Measurements from ENCODE around the gene XCR1. TPM values are rescaled to one million over a fixed set of nuclear protein-coding genes. Genes with fewer than 3 reads are reported as not detected.
"Not testable (repeated sequence)": the region's sequence is repeated elsewhere in the genome, so short reads cannot be mapped to it uniquely, and the experiment has no call there.

XCR1 gene
- total RNA-seq, 1 donor from 2014 or later, result not detected

- Mint-ChIP-seq H3K9me3 (ENCODE audit: unreplicated experiment) (no peaks in the 10 kb centered on the region), H3K27me3 (ENCODE audit: unreplicated experiment) (peaks cover 42% of the 10 kb centered on the region), H3K36me3 (ENCODE audit: unreplicated experiment) (no peaks in the 10 kb centered on the region), H3K4me3 (ENCODE audit: unreplicated experiment) (no peak overlapping the region), H3K27ac (ENCODE audit: unreplicated experiment) (no peak overlapping the region), H3K4me1 (ENCODE audit: unreplicated experiment) (no peaks in the 10 kb centered on the region)
- TF ChIP-seq, protein P1, sequence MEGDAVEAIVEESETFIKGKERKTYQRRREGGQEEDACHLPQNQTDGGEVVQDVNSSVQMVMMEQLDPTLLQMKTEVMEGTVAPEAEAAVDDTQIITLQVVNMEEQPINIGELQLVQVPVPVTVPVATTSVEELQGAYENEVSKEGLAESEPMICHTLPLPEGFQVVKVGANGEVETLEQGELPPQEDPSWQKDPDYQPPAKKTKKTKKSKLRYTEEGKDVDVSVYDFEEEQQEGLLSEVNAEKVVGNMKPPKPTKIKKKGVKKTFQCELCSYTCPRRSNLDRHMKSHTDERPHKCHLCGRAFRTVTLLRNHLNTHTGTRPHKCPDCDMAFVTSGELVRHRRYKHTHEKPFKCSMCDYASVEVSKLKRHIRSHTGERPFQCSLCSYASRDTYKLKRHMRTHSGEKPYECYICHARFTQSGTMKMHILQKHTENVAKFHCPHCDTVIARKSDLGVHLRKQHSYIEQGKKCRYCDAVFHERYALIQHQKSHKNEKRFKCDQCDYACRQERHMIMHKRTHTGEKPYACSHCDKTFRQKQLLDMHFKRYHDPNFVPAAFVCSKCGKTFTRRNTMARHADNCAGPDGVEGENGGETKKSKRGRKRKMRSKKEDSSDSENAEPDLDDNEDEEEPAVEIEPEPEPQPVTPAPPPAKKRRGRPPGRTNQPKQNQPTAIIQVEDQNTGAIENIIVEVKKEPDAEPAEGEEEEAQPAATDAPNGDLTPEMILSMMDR (IDR thresholded peaks at IDR 0.05), result no peak
- no peak for DNase-seq (ENCODE audit: extremely low spot score, unreplicated experiment)
Observed at GRCh38 chr3:46049093-46049492, 21.8 kb upstream of the XCR1 start.

GRCh38 chr3:46046231-46046630 lies 18.9 kb upstream of the XCR1 start:
- not testable (repeated sequence) for H3K4me3 Mint-ChIP-seq (ENCODE audit: unreplicated experiment); H3K27ac Mint-ChIP-seq (ENCODE audit: unreplicated experiment); DNase-seq (ENCODE audit: extremely low spot score, unreplicated experiment); H3K9me3 Mint-ChIP-seq (ENCODE audit: unreplicated experiment); H3K36me3 Mint-ChIP-seq (ENCODE audit: unreplicated experiment); H3K4me1 Mint-ChIP-seq (ENCODE audit: unreplicated experiment)
- peaks cover 45% of the 10 kb centered on the region for H3K27me3 Mint-ChIP-seq (ENCODE audit: unreplicated experiment)

DNA sequence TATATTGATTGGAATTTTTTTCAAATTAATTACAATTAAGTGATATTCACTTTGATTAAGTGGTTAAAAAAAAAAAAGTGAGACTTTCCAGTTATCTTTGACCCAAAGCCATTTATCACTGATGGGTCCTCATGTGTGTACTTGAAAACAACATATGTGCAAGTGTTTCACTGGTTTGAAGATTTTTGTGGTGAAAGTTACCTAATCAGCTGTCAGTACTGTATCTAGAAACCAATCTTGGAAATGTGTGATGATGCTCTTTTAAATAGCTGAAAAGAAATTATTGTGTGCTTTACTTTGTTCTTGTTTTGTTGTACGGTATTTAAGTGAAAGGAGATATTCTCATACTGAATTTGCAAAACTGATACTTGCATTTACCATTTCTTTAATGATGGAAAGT lies 11.6 kb upstream of the XCR1 start:
- no peak overlapping the region for H3K27ac Mint-ChIP-seq (ENCODE audit: unreplicated experiment)
- no peaks in the 10 kb centered on the region for H3K4me1 Mint-ChIP-seq (ENCODE audit: unreplicated experiment)
- H3K36me3 Mint-ChIP-seq (ENCODE audit: unreplicated experiment), result no peaks in the 10 kb centered on the region
- TF ChIP-seq, protein P1 (IDR thresholded peaks at IDR 0.05), result no peak
- peaks cover 51% of the 10 kb centered on the region for H3K27me3 Mint-ChIP-seq (ENCODE audit: unreplicated experiment)
- no peaks in the 10 kb centered on the region for H3K9me3 Mint-ChIP-seq (ENCODE audit: unreplicated experiment)
- no peak for DNase-seq (ENCODE audit: extremely low spot score, unreplicated experiment)
- H3K4me3 Mint-ChIP-seq (ENCODE audit: unreplicated experiment), result no peak overlapping the region

DNA sequence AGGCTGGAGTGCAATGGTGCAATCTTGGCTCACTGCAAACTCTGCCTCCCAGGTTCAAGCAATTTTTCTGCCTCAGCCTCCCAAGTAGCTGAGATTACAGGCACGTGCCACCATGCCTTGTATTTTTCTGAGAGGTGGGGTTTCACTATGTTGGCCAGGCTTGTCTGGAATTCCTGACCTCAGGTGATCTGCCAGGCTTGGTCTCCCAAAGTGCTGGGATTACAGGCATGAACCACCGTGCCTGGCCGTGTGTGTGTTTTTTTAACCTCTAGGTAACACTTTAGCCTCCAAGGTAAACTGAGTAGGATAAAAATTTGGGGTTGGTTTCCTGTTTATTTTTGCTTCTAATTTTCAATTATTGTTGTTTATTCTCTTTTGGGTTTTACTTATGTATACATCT lies 10.8 kb upstream of the XCR1 start:
- H3K27ac Mint-ChIP-seq (ENCODE audit: unreplicated experiment); H3K4me3 Mint-ChIP-seq (ENCODE audit: unreplicated experiment); H3K9me3 Mint-ChIP-seq (ENCODE audit: unreplicated experiment); H3K36me3 Mint-ChIP-seq (ENCODE audit: unreplicated experiment); H3K4me1 Mint-ChIP-seq (ENCODE audit: unreplicated experiment); DNase-seq (ENCODE audit: extremely low spot score, unreplicated experiment): not testable (repeated sequence)
- peaks cover 55% of the 10 kb centered on the region for H3K27me3 Mint-ChIP-seq (ENCODE audit: unreplicated experiment)

DNA sequence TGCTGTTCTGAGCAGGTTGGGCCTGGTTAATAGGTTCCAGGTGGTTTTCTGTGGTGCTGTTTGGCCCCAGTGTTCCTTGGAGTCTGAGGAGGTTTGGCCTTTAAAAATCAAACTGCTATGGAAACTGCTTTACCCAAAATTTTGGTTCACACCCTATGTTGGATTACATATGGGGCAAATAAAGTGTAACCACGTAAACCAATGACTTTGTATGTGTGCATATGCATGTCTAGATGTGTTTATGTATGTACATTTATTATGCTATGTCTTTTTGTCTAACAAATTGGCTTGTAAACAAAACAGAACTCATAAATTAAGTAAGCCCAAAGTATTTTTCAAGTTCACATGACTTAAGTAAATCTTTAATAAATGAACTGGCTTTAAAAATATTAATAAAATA lies 8.9 kb upstream of the XCR1 start:
- H3K4me3 Mint-ChIP-seq (ENCODE audit: unreplicated experiment), result no peak overlapping the region
- DNase-seq (ENCODE audit: extremely low spot score, unreplicated experiment), result no peak
- H3K36me3 Mint-ChIP-seq (ENCODE audit: unreplicated experiment), result no peaks in the 10 kb centered on the region
- peaks cover 44% of the 10 kb centered on the region for H3K27me3 Mint-ChIP-seq (ENCODE audit: unreplicated experiment)
- TF ChIP-seq, protein P1 (IDR thresholded peaks at IDR 0.05), result no peak
- no peaks in the 10 kb centered on the region for H3K9me3 Mint-ChIP-seq (ENCODE audit: unreplicated experiment)
- H3K27ac Mint-ChIP-seq (ENCODE audit: unreplicated experiment), result no peak overlapping the region
- H3K4me1 Mint-ChIP-seq (ENCODE audit: unreplicated experiment), result no peaks in the 10 kb centered on the region

- no peak for DNase-seq (ENCODE audit: extremely low spot score, unreplicated experiment)
- Mint-ChIP-seq H3K27ac (ENCODE audit: unreplicated experiment) (no peak overlapping the region), H3K4me3 (ENCODE audit: unreplicated experiment) (no peak overlapping the region), H3K4me1 (ENCODE audit: unreplicated experiment) (no peaks in the 10 kb centered on the region), H3K9me3 (ENCODE audit: unreplicated experiment) (peaks cover 6% of the 10 kb centered on the region), H3K36me3 (ENCODE audit: unreplicated experiment) (no peaks in the 10 kb centered on the region), H3K27me3 (ENCODE audit: unreplicated experiment) (peaks cover 38% of the 10 kb centered on the region)
- TF ChIP-seq, protein P1 (IDR thresholded peaks at IDR 0.05), result no peak
Observed at GRCh38 chr3:46031747-46032146, 4.5 kb upstream of the XCR1 start.

Measured in osteocyte (in vitro differentiated cells).